Measurements from ENCODE around the gene USP10.

The USP10 gene

GRCh38 chr16:84816485-84816884 lies 116.7 kb downstream of the USP10 start:
- no peak for DNase-seq (ENCODE audit: low read depth, low spot score)
- no peak overlapping the region for H3K27ac ChIP-seq

- no peak for DNase-seq (ENCODE audit: low read depth, low spot score)
- no peak overlapping the region for H3K27ac ChIP-seq
These were observed 117.4 kb downstream of the USP10 start for GRCh38 chr16:84817206-84817605.

GRCh38 chr16:84817613-84818012 lies 117.8 kb downstream of the USP10 start:
- no peak for DNase-seq (ENCODE audit: low read depth, low spot score)
- H3K27ac ChIP-seq: no peak overlapping the region

GRCh38 chr16:84818133-84818532 lies 118.3 kb downstream of the USP10 start:
- DNase-seq (ENCODE audit: low read depth, low spot score): no peak
- no peak overlapping the region for H3K27ac ChIP-seq

- H3K27ac ChIP-seq: no peak overlapping the region
- DNase-seq (ENCODE audit: low read depth, low spot score): no peak
These were observed 119.3 kb downstream of the USP10 start for GRCh38 chr16:84818989-84819643.

GRCh38 chr16:84819644-84820304 lies 120.0 kb downstream of the USP10 start, which contains the start of gene CRISPLD2:
TSS of gene CRISPLD2 (plus strand) at chr16:84819985. CDS start at chr16:84838496, 18,511 bp downstream.
- H3K27ac ChIP-seq: no peak within 1 kb of the TSS
- peak; percentile 36 for DNase-seq (ENCODE audit: low read depth, low spot score)

GRCh38 chr16:84820305-84820684 lies 120.5 kb downstream of the USP10 start:
- DNase-seq (ENCODE audit: low read depth, low spot score): no peak
- no peak overlapping the region for H3K27ac ChIP-seq

- H3K27ac ChIP-seq: no peak overlapping the region
- no peak for DNase-seq (ENCODE audit: low read depth, low spot score)
These were observed 121.0 kb downstream of the USP10 start for GRCh38 chr16:84820771-84821170.

- DNase-seq (ENCODE audit: low read depth, low spot score): no peak
- no peak overlapping the region for H3K27ac ChIP-seq
These were observed 121.4 kb downstream of the USP10 start for GRCh38 chr16:84821179-84821578.

GRCh38 chr16:84821728-84822689 lies 122.2 kb downstream of the USP10 start:
- DNase-seq (ENCODE audit: low read depth, low spot score): no peak
- no peak overlapping the region for H3K27ac ChIP-seq

GRCh38 chr16:84822990-84823389 lies 123.2 kb downstream of the USP10 start:
- no peak overlapping the region for H3K27ac ChIP-seq
- DNase-seq (ENCODE audit: low read depth, low spot score): no peak

GRCh38 chr16:84823484-84823883 lies 123.7 kb downstream of the USP10 start:
- no peak for DNase-seq (ENCODE audit: low read depth, low spot score)
- H3K27ac ChIP-seq: no peak overlapping the region

- no peak overlapping the region for H3K27ac ChIP-seq
- DNase-seq (ENCODE audit: low read depth, low spot score): no peak
These were observed 124.1 kb downstream of the USP10 start for GRCh38 chr16:84823926-84824325.

GRCh38 chr16:84825896-84826557 lies 126.2 kb downstream of the USP10 start:
- no peak for DNase-seq (ENCODE audit: low read depth, low spot score)
- no peak overlapping the region for H3K27ac ChIP-seq

GRCh38 chr16:84826558-84826941 lies 126.8 kb downstream of the USP10 start:
- no peak overlapping the region for H3K27ac ChIP-seq
- DNase-seq (ENCODE audit: low read depth, low spot score): no peak

GRCh38 chr16:84827131-84827574 lies 127.4 kb downstream of the USP10 start:
- H3K27ac ChIP-seq: no peak overlapping the region
- no peak for DNase-seq (ENCODE audit: low read depth, low spot score)

- DNase-seq (ENCODE audit: low read depth, low spot score): no peak
- H3K27ac ChIP-seq: no peak overlapping the region
These were observed 128.1 kb downstream of the USP10 start for GRCh38 chr16:84827897-84828296.

- DNase-seq (ENCODE audit: low read depth, low spot score): no peak
- no peak overlapping the region for H3K27ac ChIP-seq
These were observed 128.5 kb downstream of the USP10 start for GRCh38 chr16:84828322-84828721.

Data from epithelial cell of prostate (primary cell).